ENCODE measurements around the gene ACOT7. TPM values are rescaled to one million over a fixed set of nuclear protein-coding genes. Genes with fewer than 3 reads are reported as not detected.

Gene ACOT7
- total and polyA plus RNA-seq, 2 of the 13 experiments (the other 11 are each of a cell fraction or from before 2014, with no cell fraction given), result 33.0 to 55.8 TPM

DNA sequence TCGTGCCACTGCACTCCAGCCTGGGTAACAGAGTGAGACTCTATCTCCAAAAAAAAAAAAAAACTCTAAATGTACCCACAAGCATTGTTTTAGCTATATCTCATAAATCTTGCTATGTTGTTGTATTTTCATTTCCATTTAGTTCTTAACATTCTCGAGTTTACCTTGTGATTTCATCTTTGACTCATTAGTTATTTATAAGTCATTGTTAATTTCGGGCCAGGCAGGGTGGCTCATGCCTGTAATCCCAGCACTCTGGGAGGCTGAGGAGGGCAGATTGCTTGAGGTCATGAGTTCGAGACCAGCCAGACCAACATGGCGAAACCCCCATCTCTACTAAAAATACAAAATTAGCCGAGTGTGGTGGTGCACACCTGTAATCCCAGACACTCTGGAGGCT is 14.5 kb upstream of the ACOT7 start:
- Histone ChIP-seq H3K9me3 (ENCODE audit: low read length) (no peaks in the 10 kb centered on the region), H3K4me2 (ENCODE audit: low read depth, low read length) (no peak overlapping the region), H2AFZ (ENCODE audit: low read length) (no peak overlapping the region), H3K27me3 (ENCODE audit: control insufficient read depth in 1 of 2, insufficient read depth in 2 of 2, low read length in 2 of 2) (peaks cover 0 to 12% of the 10 kb centered on the region in 2 experiments; a peak in 2 of 5 replicates), H4K20me1 (ENCODE audit: insufficient read depth, low read length) (no peaks in the 10 kb centered on the region), H3K79me2 (ENCODE audit: insufficient read depth, low read length) (no peaks in the 10 kb centered on the region), H3K4me1 (ENCODE audit: insufficient read depth, low read length) (peaks cover 25% of the 10 kb centered on the region), H3K36me3 (replicated peaks in 1 of 2; ENCODE audit: control insufficient read depth in 1 of 2, insufficient read depth in 2 of 2, low read length in 2 of 2) (no peaks in the 10 kb centered on the region), H3K4me3 (replicated peaks in 1 of 3; ENCODE audit: insufficient read depth in 1 of 3, low read depth in 2 of 3, low read length in 3 of 3) (no peak overlapping the region), H3K27ac (ENCODE audit: extremely low read length, insufficient read depth, low read length) (no peak overlapping the region), H3K9ac (ENCODE audit: insufficient read depth, low read depth, low read length) (no peak overlapping the region)
- DNase-seq (ENCODE audit: low spot score) (no peak), FAIRE-seq (no peak), ATAC-seq (no peak)
- in situ Hi-C loops (cut with HindIII; ENCODE audit: extremely low pct_ligation_motif_present, low pct_unique_long_range_greater_than_20kb), result no loop called here
- ChIA-PET CTCF (ENCODE audit: low intra/inter-chr PET ratio, low total read pairs) (no interaction called here), POLR2A (no interaction called here)
- intact Hi-C loops (cut with micrococcal nuclease; ENCODE audit: unreplicated experiment), result no loop called here
- no TSS peak for BruUV-seq (replicated peaks)
- TF ChIP-seq SOX5 (CRISPR knock-in tag; IDR thresholded peaks at IDR 0.05; ENCODE audit: borderline replicate concordance) (no peak), XBP1 (CRISPR knock-in tag; IDR thresholded peaks at IDR 0.05) (no peak), EED (CRISPR knock-in tag; IDR thresholded peaks at IDR 0.05) (no peak), ZNF557 (CRISPR knock-in tag; IDR thresholded peaks at IDR 0.05) (no peak), SRF (IDR thresholded peaks at IDR 0.05; ENCODE audit: low read depth, low read length) (no peak), TBX2 (CRISPR knock-in tag; IDR thresholded peaks at IDR 0.05; ENCODE audit: borderline replicate concordance) (no peak), RAD51 (IDR thresholded peaks at IDR 0.05; ENCODE audit: borderline replicate concordance) (no peak), ZNF317 (CRISPR knock-in tag; IDR thresholded peaks at IDR 0.05) (no peak), PHF5A (CRISPR knock-in tag; IDR thresholded peaks at IDR 0.05; ENCODE audit: low read depth, unreplicated experiment) (no peak), MIER3 (CRISPR knock-in tag; IDR thresholded peaks at IDR 0.05; ENCODE audit: borderline replicate concordance) (no peak), TGIF2 (CRISPR knock-in tag; IDR thresholded peaks at IDR 0.05) (no peak), HNF4A (CRISPR knock-in tag; IDR thresholded peaks at IDR 0.05) (no peak), FOXK1 (CRISPR knock-in tag; IDR thresholded peaks at IDR 0.05; ENCODE audit: borderline replicate concordance, low read depth) (no peak), FOXA1 (IDR thresholded peaks at IDR 0.05) (no peak), FOXA1 (CRISPR knock-in tag; IDR thresholded peaks at IDR 0.05) (no peak)
- TF ChIP-seq, protein P1, sequence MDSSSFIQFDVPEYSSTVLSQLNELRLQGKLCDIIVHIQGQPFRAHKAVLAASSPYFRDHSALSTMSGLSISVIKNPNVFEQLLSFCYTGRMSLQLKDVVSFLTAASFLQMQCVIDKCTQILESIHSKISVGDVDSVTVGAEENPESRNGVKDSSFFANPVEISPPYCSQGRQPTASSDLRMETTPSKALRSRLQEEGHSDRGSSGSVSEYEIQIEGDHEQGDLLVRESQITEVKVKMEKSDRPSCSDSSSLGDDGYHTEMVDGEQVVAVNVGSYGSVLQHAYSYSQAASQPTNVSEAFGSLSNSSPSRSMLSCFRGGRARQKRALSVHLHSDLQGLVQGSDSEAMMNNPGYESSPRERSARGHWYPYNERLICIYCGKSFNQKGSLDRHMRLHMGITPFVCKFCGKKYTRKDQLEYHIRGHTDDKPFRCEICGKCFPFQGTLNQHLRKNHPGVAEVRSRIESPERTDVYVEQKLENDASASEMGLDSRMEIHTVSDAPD (CRISPR knock-in tag; IDR thresholded peaks at IDR 0.05), result no peak
- TF ChIP-seq, protein P2, sequence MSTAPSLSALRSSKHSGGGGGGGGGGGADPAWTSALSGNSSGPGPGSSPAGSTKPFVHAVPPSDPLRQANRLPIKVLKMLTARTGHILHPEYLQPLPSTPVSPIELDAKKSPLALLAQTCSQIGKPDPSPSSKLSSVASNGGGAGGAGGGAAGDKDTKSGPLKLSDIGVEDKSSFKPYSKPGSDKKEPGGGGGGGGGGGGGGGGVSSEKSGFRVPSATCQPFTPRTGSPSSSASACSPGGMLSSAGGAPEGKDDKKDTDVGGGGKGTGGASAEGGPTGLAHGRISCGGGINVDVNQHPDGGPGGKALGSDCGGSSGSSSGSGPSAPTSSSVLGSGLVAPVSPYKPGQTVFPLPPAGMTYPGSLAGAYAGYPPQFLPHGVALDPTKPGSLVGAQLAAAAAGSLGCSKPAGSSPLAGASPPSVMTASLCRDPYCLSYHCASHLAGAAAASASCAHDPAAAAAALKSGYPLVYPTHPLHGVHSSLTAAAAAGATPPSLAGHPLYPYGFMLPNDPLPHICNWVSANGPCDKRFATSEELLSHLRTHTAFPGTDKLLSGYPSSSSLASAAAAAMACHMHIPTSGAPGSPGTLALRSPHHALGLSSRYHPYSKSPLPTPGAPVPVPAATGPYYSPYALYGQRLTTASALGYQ (CRISPR knock-in tag; IDR thresholded peaks at IDR 0.05), result no peak
- TF ChIP-seq, protein P3, sequence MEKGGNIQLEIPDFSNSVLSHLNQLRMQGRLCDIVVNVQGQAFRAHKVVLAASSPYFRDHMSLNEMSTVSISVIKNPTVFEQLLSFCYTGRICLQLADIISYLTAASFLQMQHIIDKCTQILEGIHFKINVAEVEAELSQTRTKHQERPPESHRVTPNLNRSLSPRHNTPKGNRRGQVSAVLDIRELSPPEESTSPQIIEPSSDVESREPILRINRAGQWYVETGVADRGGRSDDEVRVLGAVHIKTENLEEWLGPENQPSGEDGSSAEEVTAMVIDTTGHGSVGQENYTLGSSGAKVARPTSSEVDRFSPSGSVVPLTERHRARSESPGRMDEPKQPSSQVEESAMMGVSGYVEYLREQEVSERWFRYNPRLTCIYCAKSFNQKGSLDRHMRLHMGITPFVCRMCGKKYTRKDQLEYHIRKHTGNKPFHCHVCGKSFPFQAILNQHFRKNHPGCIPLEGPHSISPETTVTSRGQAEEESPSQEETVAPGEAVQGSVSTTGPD (CRISPR knock-in tag; IDR thresholded peaks at IDR 0.05), result no peak
- TF ChIP-seq, protein P4, sequence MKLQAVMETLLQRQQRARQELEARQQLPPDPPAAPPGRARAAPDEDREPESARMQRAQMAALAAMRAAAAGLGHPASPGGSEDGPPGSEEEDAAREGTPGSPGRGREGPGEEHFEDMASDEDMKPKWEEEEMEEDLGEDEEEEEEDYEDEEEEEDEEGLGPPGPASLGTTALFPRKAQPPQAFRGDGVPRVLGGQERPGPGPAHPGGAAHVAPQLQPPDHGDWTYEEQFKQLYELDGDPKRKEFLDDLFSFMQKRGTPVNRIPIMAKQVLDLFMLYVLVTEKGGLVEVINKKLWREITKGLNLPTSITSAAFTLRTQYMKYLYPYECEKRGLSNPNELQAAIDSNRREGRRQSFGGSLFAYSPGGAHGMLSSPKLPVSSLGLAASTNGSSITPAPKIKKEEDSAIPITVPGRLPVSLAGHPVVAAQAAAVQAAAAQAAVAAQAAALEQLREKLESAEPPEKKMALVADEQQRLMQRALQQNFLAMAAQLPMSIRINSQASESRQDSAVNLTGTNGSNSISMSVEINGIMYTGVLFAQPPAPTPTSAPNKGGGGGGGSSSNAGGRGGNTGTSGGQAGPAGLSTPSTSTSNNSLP (IDR thresholded peaks at IDR 0.05; ENCODE audit: low read depth, low read length), result no peak
- TF ChIP-seq, protein P5, sequence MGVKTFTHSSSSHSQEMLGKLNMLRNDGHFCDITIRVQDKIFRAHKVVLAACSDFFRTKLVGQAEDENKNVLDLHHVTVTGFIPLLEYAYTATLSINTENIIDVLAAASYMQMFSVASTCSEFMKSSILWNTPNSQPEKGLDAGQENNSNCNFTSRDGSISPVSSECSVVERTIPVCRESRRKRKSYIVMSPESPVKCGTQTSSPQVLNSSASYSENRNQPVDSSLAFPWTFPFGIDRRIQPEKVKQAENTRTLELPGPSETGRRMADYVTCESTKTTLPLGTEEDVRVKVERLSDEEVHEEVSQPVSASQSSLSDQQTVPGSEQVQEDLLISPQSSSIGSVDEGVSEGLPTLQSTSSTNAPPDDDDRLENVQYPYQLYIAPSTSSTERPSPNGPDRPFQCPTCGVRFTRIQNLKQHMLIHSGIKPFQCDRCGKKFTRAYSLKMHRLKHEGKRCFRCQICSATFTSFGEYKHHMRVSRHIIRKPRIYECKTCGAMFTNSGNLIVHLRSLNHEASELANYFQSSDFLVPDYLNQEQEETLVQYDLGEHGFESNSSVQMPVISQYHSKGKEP (CRISPR knock-in tag; IDR thresholded peaks at IDR 0.05), result no peak
- WGBS (ENCODE audit: low lambda C conversion rate), result 54% methylated on average over 6 of the region's 6 CpGs

All from HepG2 (cell line).